Measurements from ENCODE around the gene PRM2. TPM values are rescaled to one million over a fixed set of nuclear protein-coding genes. Genes with fewer than 3 reads are reported as not detected.
A peak's percentile ranks its signal among the peaks of the same experiment; 100 is the strongest.

PRM2 gene
- total RNA-seq, 1 donor from 2014 or later: not detected

GRCh38 chr16:11306381-11306780, 30.1 kb upstream of the PRM2 start:
- no peak for DNase-seq (ENCODE audit: low spot score, unreplicated experiment)

GRCh38 chr16:11303405-11304138, 27.3 kb upstream of the PRM2 start:
- H3K27me3 Mint-ChIP-seq: peaks cover 5% of the 10 kb centered on the region
- no peak overlapping the region for H3K27ac Mint-ChIP-seq
- no peaks in the 10 kb centered on the region for H3K9me3 Mint-ChIP-seq (ENCODE audit: low read depth)
- no peaks in the 10 kb centered on the region for H3K36me3 Mint-ChIP-seq (ENCODE audit: insufficient read depth)
- peaks cover 3% of the 10 kb centered on the region for H3K4me1 Mint-ChIP-seq (ENCODE audit: low read depth)
- DNase-seq (ENCODE audit: low spot score, unreplicated experiment): no peak
- H3K4me3 Mint-ChIP-seq (ENCODE audit: low read depth): no peak overlapping the region
- TF ChIP-seq CTCF (IDR thresholded peaks at IDR 0.05; ENCODE audit: unreplicated experiment): no peak

More at GRCh38 chr16:11306381-11306780, 30.1 kb upstream of the PRM2 start:
- no peak overlapping the region for H3K4me3 Mint-ChIP-seq (ENCODE audit: low read depth)
- no peaks in the 10 kb centered on the region for H3K36me3 Mint-ChIP-seq (ENCODE audit: insufficient read depth)
- peaks cover 5% of the 10 kb centered on the region for H3K27me3 Mint-ChIP-seq
- H3K27ac Mint-ChIP-seq: no peak overlapping the region
- H3K9me3 Mint-ChIP-seq (ENCODE audit: low read depth): no peaks in the 10 kb centered on the region
- H3K4me1 Mint-ChIP-seq (ENCODE audit: low read depth): peaks cover 1% of the 10 kb centered on the region
- no peak for TF ChIP-seq CTCF (IDR thresholded peaks at IDR 0.05; ENCODE audit: unreplicated experiment)

GRCh38 chr16:11302977-11303376, 26.7 kb upstream of the PRM2 start:
- H3K4me1 Mint-ChIP-seq (ENCODE audit: low read depth): peaks cover 3% of the 10 kb centered on the region
- no peak for DNase-seq (ENCODE audit: low spot score, unreplicated experiment)
- H3K27ac Mint-ChIP-seq: no peak overlapping the region
- H3K4me3 Mint-ChIP-seq (ENCODE audit: low read depth): no peak overlapping the region
- H3K27me3 Mint-ChIP-seq: peaks cover 3% of the 10 kb centered on the region
- TF ChIP-seq CTCF (IDR thresholded peaks at IDR 0.05; ENCODE audit: unreplicated experiment): no peak
- H3K9me3 Mint-ChIP-seq (ENCODE audit: low read depth): no peaks in the 10 kb centered on the region
- no peaks in the 10 kb centered on the region for H3K36me3 Mint-ChIP-seq (ENCODE audit: insufficient read depth)

GRCh38 chr16:11301645-11302501, 25.6 kb upstream of the PRM2 start:
- TF ChIP-seq CTCF (IDR thresholded peaks at IDR 0.05; ENCODE audit: unreplicated experiment): no peak
- H3K4me1 Mint-ChIP-seq (ENCODE audit: low read depth): peaks cover 14% of the 10 kb centered on the region
- no peaks in the 10 kb centered on the region for H3K36me3 Mint-ChIP-seq (ENCODE audit: insufficient read depth)
- no peak overlapping the region for H3K4me3 Mint-ChIP-seq (ENCODE audit: low read depth)
- H3K27ac Mint-ChIP-seq: peak overlapping the region; percentile 20
- H3K9me3 Mint-ChIP-seq (ENCODE audit: low read depth): no peaks in the 10 kb centered on the region
- no peak for DNase-seq (ENCODE audit: low spot score, unreplicated experiment)
- no peaks in the 10 kb centered on the region for H3K27me3 Mint-ChIP-seq

GRCh38 chr16:11300560-11300892, 24.2 kb upstream of the PRM2 start:
- no peak for DNase-seq (ENCODE audit: low spot score, unreplicated experiment)
- H3K36me3 Mint-ChIP-seq (ENCODE audit: insufficient read depth): no peaks in the 10 kb centered on the region
- H3K27ac Mint-ChIP-seq: no peak overlapping the region
- no peaks in the 10 kb centered on the region for H3K27me3 Mint-ChIP-seq
- H3K4me3 Mint-ChIP-seq (ENCODE audit: low read depth): no peak overlapping the region
- no peak for TF ChIP-seq CTCF (IDR thresholded peaks at IDR 0.05; ENCODE audit: unreplicated experiment)
- peaks cover 21% of the 10 kb centered on the region for H3K4me1 Mint-ChIP-seq (ENCODE audit: low read depth)
- H3K9me3 Mint-ChIP-seq (ENCODE audit: low read depth): no peaks in the 10 kb centered on the region
